ENCODE results near the gene ANKRD12.
A peak's percentile ranks its signal among the peaks of the same experiment; 100 is the strongest.

Gene ANKRD12

GRCh38 chr18:9101730-9102507 lies 34.7 kb upstream of the ANKRD12 start:
- FAIRE-seq (peak; percentile 83), DNase-seq (ENCODE audit: insufficient read length, low spot score) (no peak)
- TF ChIP-seq POLR2A (IDR thresholded peaks at IDR 0.05; ENCODE audit: low read depth, low read length) = no peak

GRCh38 chr18:9102508-9103375 lies 33.8 kb upstream of the ANKRD12 start, which contains the start of gene NDUFV2:
Gene NDUFV2 (plus strand): TSS chr18:9102699. CDS start chr18:9102744, 45 bp downstream.
- FAIRE-seq = no peak
- peak; percentile 83 for DNase-seq (ENCODE audit: insufficient read length, low spot score)
- peak; percentile 65 for TF ChIP-seq POLR2A (IDR thresholded peaks at IDR 0.05; ENCODE audit: low read depth, low read length)

- TF ChIP-seq POLR2A (IDR thresholded peaks at IDR 0.05; ENCODE audit: low read depth, low read length) = no peak
- FAIRE-seq (peak; percentile 89), DNase-seq (ENCODE audit: insufficient read length, low spot score) (no peak)
Observed at GRCh38 chr18:9103376-9103873, 33.2 kb upstream of the ANKRD12 start.

- no peak for FAIRE-seq
Observed at GRCh38 chr18:9104244-9104901, 32.2 kb upstream of the ANKRD12 start.

GRCh38 chr18:9105420-9105819 lies 31.2 kb upstream of the ANKRD12 start:
- no peak for TF ChIP-seq POLR2A (IDR thresholded peaks at IDR 0.05; ENCODE audit: low read depth, low read length)
- FAIRE-seq (no peak), DNase-seq (ENCODE audit: insufficient read length, low spot score) (no peak)

More at GRCh38 chr18:9104244-9104901, 32.2 kb upstream of the ANKRD12 start:
- TF ChIP-seq POLR2A (IDR thresholded peaks at IDR 0.05; ENCODE audit: low read depth, low read length) = no peak
- no peak for DNase-seq (ENCODE audit: insufficient read length, low spot score)

GRCh38 chr18:9106094-9106493 lies 30.5 kb upstream of the ANKRD12 start:
- DNase-seq (ENCODE audit: insufficient read length, low spot score) (no peak), FAIRE-seq (no peak)
- no peak for TF ChIP-seq POLR2A (IDR thresholded peaks at IDR 0.05; ENCODE audit: low read depth, low read length)

GRCh38 chr18:9106800-9107584 lies 29.6 kb upstream of the ANKRD12 start:
- no peak for TF ChIP-seq POLR2A (IDR thresholded peaks at IDR 0.05; ENCODE audit: low read depth, low read length)
- DNase-seq (ENCODE audit: insufficient read length, low spot score) (no peak), FAIRE-seq (no peak)

GRCh38 chr18:9108911-9109310 lies 27.7 kb upstream of the ANKRD12 start:
- no peak for TF ChIP-seq POLR2A (IDR thresholded peaks at IDR 0.05; ENCODE audit: low read depth, low read length)
- no peak for DNase-seq (ENCODE audit: insufficient read length, low spot score)
- peak; percentile 36 for FAIRE-seq

GRCh38 chr18:9109523-9109922 lies 27.1 kb upstream of the ANKRD12 start:
- no peak for TF ChIP-seq POLR2A (IDR thresholded peaks at IDR 0.05; ENCODE audit: low read depth, low read length)
- FAIRE-seq (no peak), DNase-seq (ENCODE audit: insufficient read length, low spot score) (no peak)

GRCh38 chr18:9113468-9114149 lies 23.0 kb upstream of the ANKRD12 start:
- no peak for DNase-seq (ENCODE audit: insufficient read length, low spot score)
- FAIRE-seq = no peak
- no peak for TF ChIP-seq POLR2A (IDR thresholded peaks at IDR 0.05; ENCODE audit: low read depth, low read length)

- FAIRE-seq = no peak
- no peak for DNase-seq (ENCODE audit: insufficient read length, low spot score)
- no peak for TF ChIP-seq POLR2A (IDR thresholded peaks at IDR 0.05; ENCODE audit: low read depth, low read length)
Observed at GRCh38 chr18:9115984-9116383, 20.6 kb upstream of the ANKRD12 start.

GRCh38 chr18:9117980-9118841 lies 18.4 kb upstream of the ANKRD12 start:
- DNase-seq (ENCODE audit: insufficient read length, low spot score) = no peak
- no peak for TF ChIP-seq POLR2A (IDR thresholded peaks at IDR 0.05; ENCODE audit: low read depth, low read length)
- peak; percentile 41 for FAIRE-seq

All from H54 (cell line).